Suprapubic skin (tissue), 4 donors: ENCODE data around the gene SBNO2.

Experiments used
- CTCF ChIP-seq, 2 donors: fragments of 200-600 bp in 1 of 2; fragments of 450-650 bp in 1 of 2; sonication (generic) in 1 of 2; IDR thresholded peaks; one replicate each; pipeline ENCODE4 v1.5.1; 2016 to 2019; ENCODE audit warnings: antibody characterized with exemption in 2 of 2, mild to moderate bottlenecking in 1 of 2, moderate library complexity in 1 of 2
- POLR2A ChIP-seq, 2 donors: fragments of 450-650 bp; IDR thresholded peaks; one replicate each; pipeline ENCODE4 v1.6.1; 2017; ENCODE audit warnings: antibody characterized with exemption in 2 of 2, mild to moderate bottlenecking in 2 of 2, moderate library complexity in 2 of 2
- POLR2AphosphoS5 ChIP-seq, 3 donors: sonication (generic); formaldehyde crosslinking; IDR thresholded peaks; one replicate each; pipeline ENCODE4 v1.6.1; 2017; ENCODE audit warnings: antibody characterized with exemption in 3 of 3

GRCh38 chr19:1136201-1136600 lies 37.9 kb downstream of the SBNO2 start:
- no peak for TF ChIP-seq CTCF (IDR thresholded peaks at IDR 0.05)
- no peak for TF ChIP-seq POLR2AphosphoS5 (IDR thresholded peaks at IDR 0.05)
- no peak for TF ChIP-seq POLR2A (IDR thresholded peaks at IDR 0.05)
